DLD1 (cell line): ENCODE measurements around the gene IKZF1.

Experiments
- in situ Hi-C: cut with HindIII; loops from 2 replicates; pipeline ENCODE4 v1.10.0; 2017; ENCODE audit warnings: low sequenced_read_pairs

Gene IKZF1

GRCh38 chr7:50352751-50353150 is 48.2 kb downstream of the IKZF1 start:
- in situ Hi-C loops = no loop called here

DNA sequence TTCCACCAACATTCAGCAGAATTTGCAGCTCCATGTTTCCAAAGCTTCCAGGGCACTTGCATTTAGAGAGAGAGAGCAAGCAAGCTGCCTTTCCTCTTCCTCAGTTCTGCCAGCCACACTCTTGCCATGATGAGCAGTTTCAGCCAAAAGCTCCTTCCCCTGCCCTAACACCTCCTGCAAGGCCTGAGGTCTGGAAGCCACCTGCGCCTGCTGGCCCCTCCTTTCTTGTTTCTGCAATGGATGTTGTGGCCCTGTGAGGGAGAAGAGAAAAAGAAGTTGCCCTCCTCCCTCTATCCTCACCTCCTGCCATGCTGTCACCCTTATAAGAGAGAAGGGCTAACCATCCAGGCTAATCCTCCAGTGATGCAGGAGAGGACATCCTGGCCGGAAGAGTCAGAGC is 48.7 kb downstream of the IKZF1 start:
- in situ Hi-C loops = no loop called here

GRCh38 chr7:50353894-50354595 is 49.5 kb downstream of the IKZF1 start:
- in situ Hi-C loops = no loop called here

- in situ Hi-C loops = no loop called here
Observed at GRCh38 chr7:50355817-50356178, 51.3 kb downstream of the IKZF1 start.

DNA sequence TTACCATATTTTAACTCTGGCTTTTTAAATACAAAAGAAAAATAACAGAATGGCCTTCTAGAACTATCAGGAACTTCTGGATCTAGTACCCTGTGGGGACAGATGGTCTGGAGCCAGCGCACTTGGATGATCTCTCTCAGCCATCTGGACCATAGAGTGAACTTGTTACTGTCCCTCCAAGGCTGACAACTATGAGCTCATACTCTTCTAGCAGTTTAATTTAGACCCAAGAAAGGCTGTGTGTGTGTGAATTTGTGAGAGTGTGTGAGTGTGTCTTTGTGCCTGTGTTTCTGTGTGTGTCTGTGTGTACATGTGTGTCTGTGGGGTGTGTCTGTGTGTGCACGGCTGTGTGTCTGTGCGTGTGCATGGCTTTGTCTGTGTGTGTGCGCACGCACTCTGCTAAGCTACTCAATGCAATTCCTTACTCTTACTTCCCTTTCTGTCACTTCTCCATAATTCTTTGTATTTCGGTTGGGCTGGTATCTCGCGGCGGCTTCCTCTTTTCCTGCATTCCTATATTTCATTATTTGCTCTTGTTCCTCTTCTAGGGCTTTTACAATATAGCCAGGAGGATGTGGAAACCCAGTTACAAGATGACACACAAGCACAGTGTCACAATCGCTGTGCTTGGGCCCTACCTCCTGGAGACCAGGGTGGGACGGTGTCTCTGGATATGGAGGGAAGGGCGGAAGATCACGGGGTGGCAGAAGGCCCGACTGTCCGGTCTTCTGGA is 51.9 kb downstream of the IKZF1 start:
- in situ Hi-C loops = no loop called here

DNA sequence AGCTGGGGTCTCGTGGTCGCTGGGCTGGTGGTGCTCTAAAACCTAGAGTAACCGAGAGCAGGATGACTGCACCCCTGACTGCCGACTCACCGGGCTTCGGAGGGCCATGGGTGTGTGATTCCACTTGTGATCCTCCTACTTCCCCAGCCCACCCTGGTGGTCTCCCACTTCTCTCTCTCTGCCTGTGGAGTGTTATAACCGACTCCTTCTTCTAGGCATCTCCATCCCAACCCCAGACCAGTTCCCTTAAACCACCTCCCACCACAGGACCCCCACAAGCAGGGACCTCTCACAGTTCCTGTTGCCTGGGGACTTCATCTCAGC is 52.4 kb downstream of the IKZF1 start:
- in situ Hi-C loops = no loop called here

GRCh38 chr7:50357426-50357825 is 52.9 kb downstream of the IKZF1 start:
- in situ Hi-C loops = no loop called here

DNA sequence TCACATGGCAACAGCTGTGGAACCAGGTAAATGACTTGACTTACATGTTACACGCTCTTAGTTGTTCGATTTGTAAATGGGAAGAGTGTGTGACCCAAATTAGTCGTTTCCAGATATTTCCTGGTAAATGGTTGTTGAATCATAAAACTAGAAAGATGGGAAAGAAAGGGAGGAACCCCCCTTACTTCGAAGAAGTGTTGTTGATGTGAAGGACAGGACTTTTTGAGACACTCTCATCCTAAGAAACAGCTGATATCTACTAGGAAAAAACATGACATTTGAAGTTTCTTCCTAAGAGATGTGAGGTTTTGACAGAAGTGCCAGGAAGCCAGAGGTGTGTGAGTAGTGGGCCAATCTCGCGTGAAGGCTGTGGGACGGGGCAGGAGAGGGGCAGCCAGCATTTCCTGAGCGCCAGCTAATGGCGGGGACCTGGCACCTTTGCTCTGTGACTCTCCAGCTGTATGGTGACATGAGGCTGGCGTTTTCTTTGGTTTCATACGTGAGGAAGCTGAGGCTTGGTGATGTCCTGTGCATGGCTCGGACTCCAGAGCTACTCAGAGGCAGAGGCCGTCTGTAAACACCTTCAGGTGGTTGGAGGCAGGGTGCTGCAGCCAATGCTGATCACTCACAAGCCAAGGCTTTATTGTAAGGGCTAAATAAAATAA is 53.7 kb downstream of the IKZF1 start:
- in situ Hi-C loops = no loop called here

DNA sequence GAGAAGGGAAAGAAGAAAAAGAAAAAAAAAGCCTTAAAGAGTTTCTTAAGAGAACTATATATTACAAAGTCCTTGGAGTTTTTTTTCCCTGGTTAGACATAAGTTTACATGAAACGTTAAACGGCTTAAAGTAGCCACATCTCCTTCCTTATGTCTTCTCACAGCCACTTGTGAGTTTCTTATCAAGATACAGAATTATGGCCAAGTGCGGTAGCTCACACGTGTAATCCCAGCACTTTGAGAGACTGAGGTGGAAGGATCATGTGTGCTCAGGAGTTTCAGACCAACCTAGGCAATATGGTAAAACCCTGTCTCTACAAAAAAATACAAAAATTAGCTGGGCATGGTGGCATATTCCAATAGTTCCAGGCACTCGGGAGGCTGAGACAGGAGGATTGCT is 54.3 kb downstream of the IKZF1 start:
- in situ Hi-C loops = no loop called here

- in situ Hi-C loops = no loop called here
Observed at GRCh38 chr7:50359258-50359994, 54.9 kb downstream of the IKZF1 start.

DNA sequence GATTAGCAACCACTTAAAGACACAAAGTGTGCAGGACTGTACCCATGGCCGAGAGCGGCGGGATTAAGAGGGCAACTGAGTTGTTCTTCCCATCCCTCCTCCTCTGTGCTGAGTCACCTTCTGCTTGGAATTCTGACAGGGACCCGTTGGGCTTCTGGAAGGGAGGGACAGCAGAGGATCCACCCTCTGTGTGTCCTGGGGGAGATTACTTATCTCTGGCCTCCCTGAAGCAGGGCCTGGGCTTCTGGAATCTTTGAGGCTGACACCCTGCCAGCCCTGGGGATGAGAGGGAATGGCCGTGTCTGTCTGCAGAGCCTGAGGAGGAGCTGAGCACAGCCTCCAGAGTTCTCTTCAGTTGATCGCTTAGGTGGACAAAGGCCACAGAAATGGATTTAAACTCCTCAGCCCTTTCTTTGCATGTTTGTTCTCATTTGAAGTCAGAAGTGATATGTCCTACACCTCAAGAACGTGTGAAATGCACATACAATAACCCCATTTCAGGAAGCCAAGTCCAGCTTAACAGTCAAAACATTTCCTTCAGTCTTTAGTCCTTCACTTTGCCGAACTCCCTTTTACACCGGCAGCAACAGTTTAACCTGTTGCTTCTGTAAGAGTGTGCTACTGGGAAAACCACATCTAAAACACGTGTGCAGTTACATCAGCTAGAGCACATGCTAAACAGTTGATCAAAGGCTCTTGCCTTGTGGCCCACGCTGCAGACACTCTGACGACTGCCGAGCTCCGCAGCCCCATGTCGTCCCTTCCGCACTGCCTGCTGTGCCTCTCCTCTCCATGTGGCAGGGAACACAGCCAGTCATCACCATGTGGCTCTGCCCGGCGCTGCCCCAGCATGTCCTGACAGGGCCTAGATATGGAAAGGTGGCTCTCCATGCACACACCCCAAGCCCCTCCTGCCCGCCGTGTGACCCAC is 55.7 kb downstream of the IKZF1 start:
- in situ Hi-C loops = no loop called here

DNA sequence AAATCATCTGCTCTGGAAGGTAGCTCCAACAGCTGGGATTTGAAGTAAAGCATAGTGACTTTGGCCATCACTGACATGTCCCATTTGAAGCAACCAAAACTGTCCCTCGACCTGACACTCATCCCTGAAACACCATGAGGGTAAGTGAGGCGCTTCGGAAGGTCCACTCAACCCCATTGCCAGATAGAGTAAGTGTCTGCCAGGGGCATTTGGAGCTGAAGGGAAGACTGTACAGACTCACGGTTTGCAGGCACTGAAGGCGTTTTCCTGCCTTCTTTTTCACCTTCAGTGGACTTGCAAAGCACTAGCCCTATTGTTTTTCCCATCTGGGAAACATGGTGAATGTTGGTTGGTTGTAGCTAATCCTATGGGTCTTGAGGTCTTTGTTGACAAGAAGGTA is 57.6 kb downstream of the IKZF1 start:
- in situ Hi-C loops = no loop called here

- in situ Hi-C loops = no loop called here
Observed at GRCh38 chr7:50362712-50363282, 58.3 kb downstream of the IKZF1 start.

DNA sequence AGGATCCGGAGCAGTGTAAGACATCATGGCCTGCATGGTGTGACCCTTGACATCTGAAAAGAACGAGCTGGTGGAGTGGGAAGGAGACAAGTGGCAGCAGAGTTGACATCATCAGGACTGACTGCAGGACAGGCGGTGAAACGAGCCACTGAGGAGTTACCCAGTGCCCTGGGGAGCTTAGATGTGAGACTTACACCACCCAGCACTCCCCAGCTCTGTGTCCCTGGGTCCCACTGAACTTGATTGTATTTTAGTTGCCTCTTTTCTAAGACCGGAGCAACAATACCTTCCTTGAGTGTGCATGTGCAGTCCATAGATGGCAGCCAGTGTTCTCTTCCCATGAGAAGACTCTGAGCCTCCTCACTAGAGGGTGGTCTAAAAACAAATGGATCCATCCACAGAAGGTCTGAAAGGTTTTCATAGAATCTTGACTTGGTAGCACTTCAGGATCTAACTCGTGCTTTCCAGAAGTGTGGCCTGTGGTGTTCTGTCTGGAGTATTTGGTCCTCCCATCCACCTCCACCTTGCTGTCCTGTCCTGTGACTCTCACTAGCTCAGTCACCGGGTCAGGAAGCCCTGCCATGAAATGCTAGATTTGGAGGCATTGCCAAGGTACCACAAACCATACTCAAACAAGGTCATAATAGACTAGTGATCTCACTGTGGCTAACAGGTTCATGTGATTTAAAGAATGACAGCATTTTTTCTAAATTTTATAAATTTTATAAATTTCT is 59.0 kb downstream of the IKZF1 start:
- in situ Hi-C loops = no loop called here

DNA sequence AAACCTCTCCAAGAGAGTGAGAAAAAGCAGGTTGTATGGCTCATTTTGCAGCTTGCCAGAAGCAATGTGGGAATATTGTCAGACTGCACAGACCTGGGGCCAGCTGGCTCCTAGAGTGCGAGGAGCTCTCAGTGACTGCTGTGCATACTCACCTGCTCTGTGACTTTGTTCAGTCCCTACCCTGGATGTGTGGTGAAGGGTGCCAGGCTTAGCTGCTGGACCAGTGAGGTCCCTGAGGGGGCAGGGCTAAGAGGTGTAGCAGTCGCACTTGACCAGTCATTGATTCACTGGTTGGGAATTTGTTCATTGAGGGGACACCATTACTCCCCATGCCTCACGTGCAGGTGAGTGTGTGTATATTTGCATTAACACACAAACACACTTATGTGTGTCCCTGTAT is 60.1 kb downstream of the IKZF1 start:
- in situ Hi-C loops = no loop called here

GRCh38 chr7:50366311-50366710 is 61.8 kb downstream of the IKZF1 start:
- in situ Hi-C loops = no loop called here

- in situ Hi-C loops = no loop called here
Observed at GRCh38 chr7:50367100-50367499, 62.6 kb downstream of the IKZF1 start.

DNA sequence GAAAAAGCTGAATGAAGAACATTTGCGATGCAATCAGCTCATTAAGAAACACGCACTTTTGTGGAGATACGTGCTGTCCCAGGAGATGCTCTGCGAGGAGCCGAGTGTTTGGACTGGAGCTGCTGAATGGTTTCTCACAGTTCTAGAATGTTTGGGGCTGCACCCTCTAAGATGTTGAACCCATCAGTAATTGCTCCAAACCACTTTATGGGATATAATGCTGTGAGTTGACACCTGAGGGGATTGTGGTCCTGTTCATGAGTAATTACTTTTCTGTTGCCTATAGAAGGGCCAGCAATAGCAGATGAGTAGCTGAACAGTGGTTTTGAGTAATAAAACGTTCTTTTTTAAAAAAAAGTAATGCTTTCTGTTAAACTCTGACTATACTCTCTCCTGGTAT is 63.1 kb downstream of the IKZF1 start:
- in situ Hi-C loops = no loop called here

DNA sequence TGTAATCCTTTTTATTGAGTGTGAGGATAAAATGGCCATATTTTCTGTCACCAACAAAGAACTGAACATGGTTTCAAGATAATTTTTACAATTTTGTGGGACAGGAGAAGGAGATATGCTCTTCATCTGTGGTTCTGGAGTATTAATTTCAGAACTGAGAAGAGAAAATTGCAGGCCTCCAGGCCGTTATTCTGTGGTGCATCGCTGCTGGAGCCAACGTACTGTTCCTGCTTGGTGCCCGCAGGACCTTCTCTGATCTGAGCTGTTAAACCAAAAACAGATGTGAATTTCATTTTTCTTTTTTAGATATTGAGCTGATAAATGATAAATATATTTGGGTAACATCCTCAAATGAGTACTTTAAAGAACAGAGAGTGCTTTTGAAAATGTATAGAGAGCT is 63.9 kb downstream of the IKZF1 start:
- in situ Hi-C loops = no loop called here
